ENCODE data around the gene RAE1. TPM values are rescaled to one million over a fixed set of nuclear protein-coding genes. Genes with fewer than 3 reads are reported as not detected.
A peak's percentile ranks its signal among the peaks of the same experiment; 100 is the strongest.

The RAE1 gene
- total RNA-seq, 1 donor from 2014 or later, result 15.3 TPM

DNA sequence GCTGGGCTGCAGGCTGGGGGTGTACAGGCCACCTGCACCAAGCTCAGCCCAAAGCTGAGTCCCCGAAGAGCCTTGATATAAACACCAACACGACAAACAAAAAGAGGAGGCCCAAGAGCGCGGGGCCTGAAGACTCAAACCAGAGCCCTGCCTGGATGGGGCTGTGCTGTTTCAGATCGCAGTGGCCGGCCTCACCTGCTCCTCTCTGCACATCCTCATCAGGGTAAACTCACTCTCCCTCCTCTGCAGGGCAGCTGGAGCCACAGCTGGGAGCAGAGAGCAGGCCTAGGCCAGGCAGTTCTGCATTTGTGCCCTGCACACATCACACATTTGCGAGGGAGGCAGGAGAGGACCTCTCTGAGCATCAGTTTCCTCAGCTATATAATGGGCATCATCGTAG, 36.4 kb downstream of the RAE1 start:
- no peak for DNase-seq
- peaks cover 46% of the 10 kb centered on the region for H3K4me1 ChIP-seq
- TF ChIP-seq, protein P1, sequence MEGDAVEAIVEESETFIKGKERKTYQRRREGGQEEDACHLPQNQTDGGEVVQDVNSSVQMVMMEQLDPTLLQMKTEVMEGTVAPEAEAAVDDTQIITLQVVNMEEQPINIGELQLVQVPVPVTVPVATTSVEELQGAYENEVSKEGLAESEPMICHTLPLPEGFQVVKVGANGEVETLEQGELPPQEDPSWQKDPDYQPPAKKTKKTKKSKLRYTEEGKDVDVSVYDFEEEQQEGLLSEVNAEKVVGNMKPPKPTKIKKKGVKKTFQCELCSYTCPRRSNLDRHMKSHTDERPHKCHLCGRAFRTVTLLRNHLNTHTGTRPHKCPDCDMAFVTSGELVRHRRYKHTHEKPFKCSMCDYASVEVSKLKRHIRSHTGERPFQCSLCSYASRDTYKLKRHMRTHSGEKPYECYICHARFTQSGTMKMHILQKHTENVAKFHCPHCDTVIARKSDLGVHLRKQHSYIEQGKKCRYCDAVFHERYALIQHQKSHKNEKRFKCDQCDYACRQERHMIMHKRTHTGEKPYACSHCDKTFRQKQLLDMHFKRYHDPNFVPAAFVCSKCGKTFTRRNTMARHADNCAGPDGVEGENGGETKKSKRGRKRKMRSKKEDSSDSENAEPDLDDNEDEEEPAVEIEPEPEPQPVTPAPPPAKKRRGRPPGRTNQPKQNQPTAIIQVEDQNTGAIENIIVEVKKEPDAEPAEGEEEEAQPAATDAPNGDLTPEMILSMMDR (IDR thresholded peaks at IDR 0.05; ENCODE audit: borderline replicate concordance), result no peak
- H3K9me3 ChIP-seq (replicated peaks), result peaks cover 4% of the 10 kb centered on the region
- no peak overlapping the region for H3K4me3 ChIP-seq
- H3K27ac ChIP-seq (replicated peaks), result no peak overlapping the region
- H3K36me3 ChIP-seq, result peaks cover 5% of the 10 kb centered on the region
- H3K27me3 ChIP-seq (ENCODE audit: low read depth), result no peaks in the 10 kb centered on the region
- intact Hi-C loops (cut with micrococcal nuclease), result no loop called here

DNA sequence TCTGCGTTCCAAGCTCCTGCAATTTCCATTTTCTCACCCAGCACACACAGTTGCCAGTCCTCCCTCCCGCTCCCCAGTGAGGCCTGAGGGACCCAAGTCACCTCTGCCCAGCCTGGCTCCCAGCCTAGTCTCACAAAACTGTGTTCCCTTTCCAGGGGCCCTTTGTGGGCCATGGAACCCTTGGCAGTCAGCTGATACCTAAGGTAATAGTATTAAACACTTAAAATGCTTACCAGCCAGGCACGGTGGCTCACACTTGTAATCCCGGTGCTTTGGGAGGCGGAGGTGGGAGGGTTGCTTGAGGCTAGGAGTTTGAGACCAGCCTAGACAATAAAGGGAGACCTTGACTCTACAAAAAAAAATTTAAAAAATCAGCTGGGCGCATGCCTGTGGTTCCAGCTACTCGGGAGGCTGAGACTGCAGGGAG, 36.9 kb downstream of the RAE1 start:
- intact Hi-C loops (cut with micrococcal nuclease), result no loop called here
- H3K4me3 ChIP-seq, result no peak overlapping the region
- TF ChIP-seq, protein P1 (IDR thresholded peaks at IDR 0.05; ENCODE audit: borderline replicate concordance), result no peak
- peaks cover 4% of the 10 kb centered on the region for H3K9me3 ChIP-seq (replicated peaks)
- H3K36me3 ChIP-seq, result peaks cover 5% of the 10 kb centered on the region
- H3K4me1 ChIP-seq, result peaks cover 51% of the 10 kb centered on the region
- no peak for DNase-seq
- H3K27me3 ChIP-seq (ENCODE audit: low read depth), result no peaks in the 10 kb centered on the region
- no peak overlapping the region for H3K27ac ChIP-seq (replicated peaks)

DNA sequence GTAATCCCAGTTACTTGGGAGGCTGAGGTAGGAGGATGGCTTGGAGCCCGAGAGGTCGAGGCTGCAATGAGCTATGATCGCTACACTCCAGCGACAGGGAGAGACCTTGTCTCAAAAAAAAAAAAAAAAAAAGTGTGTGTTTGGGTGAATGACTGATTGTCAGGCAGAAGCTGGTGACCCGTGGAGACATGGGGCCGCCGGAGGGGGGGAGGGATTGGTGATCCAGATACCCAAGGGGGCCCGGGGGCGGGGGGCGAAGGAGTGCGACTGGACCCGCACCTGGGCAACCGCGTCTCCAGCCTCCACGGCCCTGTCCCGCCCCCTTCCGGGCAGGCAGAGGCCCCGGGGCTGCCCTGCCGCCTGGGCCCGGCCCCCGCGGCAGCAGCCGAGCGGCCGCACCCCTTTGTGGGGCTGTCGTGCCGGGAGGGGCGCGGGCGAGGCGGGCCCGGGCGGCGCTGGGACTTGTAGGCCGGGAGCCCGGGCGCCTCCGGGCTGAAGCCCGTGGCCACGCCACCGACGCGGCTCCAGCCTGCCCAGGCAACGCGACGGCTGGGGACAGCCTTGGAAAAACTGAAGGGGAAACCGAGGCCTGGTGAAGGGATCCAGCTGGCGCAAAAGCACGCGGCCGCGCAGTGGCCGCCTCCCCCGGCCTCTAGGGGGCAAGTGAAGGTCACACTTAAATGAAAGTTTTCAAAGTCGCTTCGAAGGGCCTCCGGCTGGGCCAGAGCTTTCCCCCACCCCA, 38.1 kb downstream of the RAE1 start:
- no peaks in the 10 kb centered on the region for H3K27me3 ChIP-seq (ENCODE audit: low read depth)
- H3K9me3 ChIP-seq (replicated peaks), result peaks cover 4% of the 10 kb centered on the region
- peak; percentile 86 for DNase-seq
- peaks cover 60% of the 10 kb centered on the region for H3K4me1 ChIP-seq
- H3K27ac ChIP-seq (replicated peaks), result peak overlapping the region; percentile 75
- TF ChIP-seq, protein P1 (IDR thresholded peaks at IDR 0.05; ENCODE audit: borderline replicate concordance), result peak; percentile 37
- H3K36me3 ChIP-seq, result peaks cover 10% of the 10 kb centered on the region
- peak overlapping the region; percentile 57 for H3K4me3 ChIP-seq
- intact Hi-C loops (cut with micrococcal nuclease), result no loop called here

DNA sequence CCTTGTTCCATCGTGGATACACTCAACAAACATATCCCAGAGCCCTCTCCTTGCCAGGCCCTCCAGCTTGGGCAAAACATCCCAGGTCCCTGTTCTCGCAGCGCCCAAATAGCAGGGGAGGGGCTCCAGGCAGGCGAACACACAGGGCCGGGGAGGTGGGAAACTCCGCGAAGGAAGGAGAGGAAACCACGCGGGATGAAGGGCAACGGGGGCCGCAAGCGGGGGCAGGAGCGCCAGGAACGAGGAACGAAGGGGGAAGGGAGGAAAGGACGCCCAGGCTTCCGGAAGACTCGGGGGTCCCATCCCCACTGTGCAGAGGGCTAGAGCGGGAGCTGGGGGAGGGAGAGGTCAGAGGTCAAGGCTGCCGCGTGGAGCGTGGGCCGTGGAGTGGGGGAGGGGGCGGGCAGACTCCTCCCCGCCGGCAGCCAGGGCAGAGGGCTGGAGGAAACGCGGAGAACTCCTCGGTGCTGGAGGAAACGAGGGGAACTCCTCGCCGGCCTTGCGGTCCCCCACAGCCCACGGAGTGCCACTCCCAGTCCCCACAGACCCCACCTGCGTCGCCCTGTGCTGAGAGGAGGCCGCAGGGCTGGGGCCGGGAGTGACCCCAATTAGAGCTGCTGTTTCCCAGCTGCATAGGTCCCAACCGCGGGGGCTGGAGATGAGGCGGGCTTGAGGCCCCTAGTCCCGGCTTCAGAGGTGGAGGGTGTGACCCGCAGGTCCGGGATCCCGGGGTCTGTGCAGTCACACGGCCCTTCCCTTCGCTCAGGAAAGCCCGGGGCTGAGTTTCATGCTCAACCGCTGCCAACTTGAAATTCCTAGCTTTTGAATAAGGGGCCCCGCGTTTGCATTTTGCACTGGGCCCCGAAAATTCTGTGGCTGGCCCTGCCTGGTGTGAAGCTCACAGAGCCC, 38.9 kb downstream of the RAE1 start:
- intact Hi-C loops (cut with micrococcal nuclease), result no loop called here
- Histone ChIP-seq H3K27ac (replicated peaks) (peak overlapping the region; percentile 75), H3K27me3 (ENCODE audit: low read depth) (no peaks in the 10 kb centered on the region), H3K36me3 (peaks cover 10% of the 10 kb centered on the region), H3K9me3 (replicated peaks) (peaks cover 4% of the 10 kb centered on the region), H3K4me3 (peak overlapping the region; percentile 57), H3K4me1 (peaks cover 60% of the 10 kb centered on the region)
- no peak for DNase-seq
- TF ChIP-seq, protein P1 (IDR thresholded peaks at IDR 0.05; ENCODE audit: borderline replicate concordance), result no peak

DNA sequence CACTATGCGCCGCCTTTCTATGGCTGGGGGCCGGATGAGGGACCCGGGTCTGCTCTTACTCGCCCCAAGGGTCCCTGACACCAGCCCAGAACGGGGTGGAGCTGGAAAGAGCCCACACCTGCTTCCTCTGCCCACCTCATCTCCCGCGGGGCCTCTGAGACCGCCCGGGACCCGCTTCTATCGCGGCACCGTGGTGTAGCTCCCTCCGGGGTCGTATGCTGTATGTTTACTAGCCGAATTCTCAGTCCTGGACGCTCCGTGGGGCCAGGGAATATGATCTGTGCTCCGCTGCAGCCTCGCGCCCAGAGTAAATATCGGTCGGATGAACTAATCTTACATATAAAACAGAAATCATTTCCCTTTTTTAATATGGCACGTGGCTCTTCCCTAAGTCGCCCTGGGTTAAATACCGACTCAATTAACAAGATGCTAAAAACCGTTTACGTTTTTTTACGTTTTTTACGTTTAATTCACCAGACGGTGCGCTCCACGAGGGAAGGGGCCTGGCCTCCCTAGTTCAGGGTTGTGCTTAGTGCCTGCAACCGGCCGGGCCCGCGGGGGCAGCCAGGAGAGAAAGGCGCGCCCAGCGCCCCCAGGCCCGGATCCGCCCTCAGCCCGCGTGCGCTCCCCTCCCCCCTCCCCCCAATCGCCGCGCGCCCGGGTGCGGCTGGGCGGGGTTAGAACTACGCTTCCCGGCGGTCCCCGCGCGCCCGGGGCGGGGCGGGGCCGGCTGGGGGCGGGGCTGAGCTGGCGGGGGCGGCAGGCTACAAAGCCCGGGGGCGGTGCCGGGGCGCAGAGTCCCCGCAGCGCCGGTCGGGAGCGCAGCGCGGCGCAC, 39.8 kb downstream of the RAE1 start, which contains the start of gene RBM38:
RBM38 (plus strand) TSS at position 793 of the 835 bp plus-strand sequence. CDS start 186 bp downstream, outside the sequence.
- intact Hi-C loops (cut with micrococcal nuclease), result no loop called here
- no peaks in the 10 kb centered on the region for H3K27me3 ChIP-seq (ENCODE audit: low read depth)
- H3K27ac ChIP-seq (replicated peaks), result peak within 1 kb of the TSS; percentile 93
- TF ChIP-seq, protein P1 (IDR thresholded peaks at IDR 0.05; ENCODE audit: borderline replicate concordance), result no peak
- peak within 1 kb of the TSS; percentile 80 for H3K4me3 ChIP-seq
- H3K36me3 ChIP-seq, result peaks cover 10% of the 10 kb centered on the region
- peak; percentile 70 for DNase-seq
- peaks cover 61% of the 10 kb centered on the region for H3K4me1 ChIP-seq
- peaks cover 4% of the 10 kb centered on the region for H3K9me3 ChIP-seq (replicated peaks)

Data from left ventricle myocardium inferior (tissue), 1 donor.